ENCODE measurements around the gene PCDHA12.
"Not testable (repeated sequence)": the region's sequence is repeated elsewhere in the genome, so short reads cannot be mapped to it uniquely, and the experiment has no call there.

The PCDHA12 gene

GRCh38 chr5:140857177-140857986, 17.7 kb upstream of the PCDHA12 start:
- DNase-seq: no peak

GRCh38 chr5:140857987-140858240, 17.2 kb upstream of the PCDHA12 start:
- DNase-seq: no peak

- DNase-seq: no peak
Measured at GRCh38 chr5:140862441-140863295, 12.4 kb upstream of the PCDHA12 start.

- DNase-seq: peak in 1 of 58 donors; percentile 10
Measured at GRCh38 chr5:140868721-140869554, 6.2 kb upstream of the PCDHA12 start, which contains the start of gene PCDHA11. Gene PCDHA11 (plus strand): TSS chr5:140868957. CDS start chr5:140869104, 147 bp downstream.

- no peak for DNase-seq
Measured at GRCh38 chr5:140869555-140869886, 5.6 kb upstream of the PCDHA12 start.

- no peak for DNase-seq
Measured at GRCh38 chr5:140870221-140871201, 4.6 kb upstream of the PCDHA12 start.

GRCh38 chr5:140876541-140877261, 1.6 kb downstream of the PCDHA12 start:
- not testable (repeated sequence) for DNase-seq

- no peak for DNase-seq
Measured at GRCh38 chr5:140877262-140877581, 2.1 kb downstream of the PCDHA12 start.

- DNase-seq: peak in 2 of 58 donors; percentile 7 to 31
Measured at GRCh38 chr5:140881889-140882590, 6.9 kb downstream of the PCDHA12 start, which contains the start of gene PCDHA13. Gene PCDHA13 (plus strand): TSS chr5:140882124. CDS start chr5:140882269, 145 bp downstream.

- peak in 2 of 58 donors; percentile 4 to 17 for DNase-seq
Measured at GRCh38 chr5:140882591-140882899, 7.4 kb downstream of the PCDHA12 start.

- DNase-seq: no peak
Measured at GRCh38 chr5:140883373-140883772, 8.3 kb downstream of the PCDHA12 start.

- DNase-seq: no peak
Measured at GRCh38 chr5:140883927-140884697, 9.0 kb downstream of the PCDHA12 start.

- no peak for DNase-seq
Measured at GRCh38 chr5:140916325-140916724, 41.2 kb downstream of the PCDHA12 start.

- DNase-seq: peak in 1 of 58 donors; percentile 29
Measured at GRCh38 chr5:140923601-140924000, 48.5 kb downstream of the PCDHA12 start.

- DNase-seq: peak in 7 of 58 donors; percentile 18 to 70 (median 40)
Measured at GRCh38 chr5:140925806-140926442, 50.8 kb downstream of the PCDHA12 start, which contains the start of gene PCDHAC1. Gene PCDHAC1 (plus strand): TSS chr5:140926299. CDS start chr5:140926893, 594 bp downstream.

- DNase-seq: peak in 57 of 58 donors; percentile 6 to 83 (median 63)
Measured at GRCh38 chr5:140926443-140927227, 51.5 kb downstream of the PCDHA12 start.

- peak in 3 of 58 donors; percentile 4 to 11 (median 5) for DNase-seq
Measured at GRCh38 chr5:140927228-140927573, 52.1 kb downstream of the PCDHA12 start.
